Epithelial cell of prostate (primary cell): Measurements from ENCODE around the gene EML1.

ENCODE experiments used
- DNase-seq: peaks from one replicate; pipeline ENCODE4 v3.0.0-alpha.2; 2011; ENCODE audit warnings: low read depth, low spot score
- H3K27ac ChIP-seq: fragments of 450-650 bp; 2 replicates; pipeline ENCODE4 v1.5.1; 2017; ENCODE audit warnings: mild to moderate bottlenecking

EML1 gene

DNA sequence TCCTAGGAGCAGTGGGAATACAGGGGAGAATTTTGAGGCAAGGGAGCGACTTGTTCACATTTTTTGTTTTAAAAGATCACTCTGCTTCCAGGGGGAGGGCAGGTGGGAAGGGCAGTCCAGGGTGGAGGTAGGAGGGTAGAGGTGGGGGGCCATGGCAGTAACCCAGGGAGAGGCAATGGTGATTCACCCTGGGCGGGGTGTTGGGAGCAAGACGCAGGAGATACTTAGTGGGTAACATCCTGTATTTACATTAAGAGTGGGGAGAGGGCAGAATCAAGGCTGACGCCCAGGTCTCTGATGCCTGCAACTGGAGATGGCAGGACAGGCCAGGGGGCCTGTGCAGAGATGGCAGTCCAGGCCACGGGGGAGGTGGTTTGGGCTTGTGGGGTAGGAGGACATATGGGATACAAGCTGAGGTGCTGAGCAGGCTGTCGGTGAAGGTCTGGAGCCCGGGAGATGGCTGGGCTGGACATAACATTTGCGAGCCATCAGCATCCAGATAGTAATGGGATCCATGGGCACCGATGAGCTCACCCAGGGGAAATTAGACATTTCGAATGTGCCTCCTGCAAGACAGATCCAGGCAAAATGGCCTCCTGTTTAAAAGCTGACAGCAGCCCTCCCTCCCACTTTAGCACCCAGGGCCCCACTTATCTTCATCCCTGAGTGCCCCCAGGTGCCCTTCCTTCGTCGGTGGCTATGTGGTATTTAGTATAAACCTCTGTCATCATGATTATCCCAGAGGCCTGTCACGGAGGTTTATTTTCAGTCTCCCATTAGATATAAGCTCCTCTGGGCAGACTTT is 9.3 kb downstream of the EML1 start:
- no peak overlapping the region for H3K27ac ChIP-seq
- no peak for DNase-seq

DNA sequence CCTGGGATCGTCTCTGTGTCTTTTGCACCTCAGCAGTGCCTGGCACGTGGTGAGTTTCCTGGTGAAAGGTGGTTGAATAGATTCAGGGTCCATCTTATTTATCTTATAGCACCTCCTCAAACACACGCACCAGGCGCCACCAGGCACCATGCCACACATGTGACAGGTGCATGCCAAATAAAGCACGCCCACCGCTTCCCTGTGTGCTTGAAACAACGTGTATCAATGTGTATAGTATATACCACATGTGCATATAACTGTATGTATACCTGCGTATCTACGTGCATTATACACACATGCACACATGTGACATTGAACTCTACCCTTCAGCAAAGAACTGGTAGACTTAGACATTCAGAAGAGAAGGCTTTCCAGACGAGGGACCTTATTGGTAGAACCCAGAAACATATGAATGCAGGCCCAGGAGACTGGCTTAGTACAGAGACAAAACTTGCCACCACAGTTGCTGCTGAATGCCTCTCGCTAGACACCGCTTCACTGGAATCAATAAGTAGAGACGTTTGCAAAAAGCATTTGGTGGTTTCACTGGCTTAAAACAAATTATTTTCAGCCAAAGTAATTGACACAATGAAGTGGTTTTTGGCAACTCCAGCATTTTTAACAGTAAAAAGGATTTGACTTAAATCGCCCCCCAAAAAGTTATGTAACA is 10.0 kb downstream of the EML1 start:
- no peak overlapping the region for H3K27ac ChIP-seq
- DNase-seq, result no peak

DNA sequence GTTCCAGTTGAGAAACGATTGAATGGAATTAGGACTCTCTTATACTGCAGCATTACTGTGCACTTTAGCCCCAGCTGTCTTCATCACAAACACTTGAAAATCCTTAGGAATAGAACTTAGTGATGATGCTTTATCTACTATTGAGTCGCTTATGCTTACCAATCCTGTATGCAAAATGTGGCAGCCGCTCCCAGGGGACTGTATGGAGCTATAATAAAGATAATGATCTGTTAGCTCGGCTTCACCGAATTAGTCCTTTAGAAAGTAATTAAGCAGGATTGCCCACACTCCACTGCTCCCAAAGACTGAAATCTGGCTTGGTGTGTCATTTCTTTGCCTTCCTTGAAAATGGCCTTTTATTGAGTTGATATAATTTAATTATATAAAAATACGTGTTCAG is 10.6 kb downstream of the EML1 start:
- DNase-seq, result no peak
- H3K27ac ChIP-seq, result no peak overlapping the region

DNA sequence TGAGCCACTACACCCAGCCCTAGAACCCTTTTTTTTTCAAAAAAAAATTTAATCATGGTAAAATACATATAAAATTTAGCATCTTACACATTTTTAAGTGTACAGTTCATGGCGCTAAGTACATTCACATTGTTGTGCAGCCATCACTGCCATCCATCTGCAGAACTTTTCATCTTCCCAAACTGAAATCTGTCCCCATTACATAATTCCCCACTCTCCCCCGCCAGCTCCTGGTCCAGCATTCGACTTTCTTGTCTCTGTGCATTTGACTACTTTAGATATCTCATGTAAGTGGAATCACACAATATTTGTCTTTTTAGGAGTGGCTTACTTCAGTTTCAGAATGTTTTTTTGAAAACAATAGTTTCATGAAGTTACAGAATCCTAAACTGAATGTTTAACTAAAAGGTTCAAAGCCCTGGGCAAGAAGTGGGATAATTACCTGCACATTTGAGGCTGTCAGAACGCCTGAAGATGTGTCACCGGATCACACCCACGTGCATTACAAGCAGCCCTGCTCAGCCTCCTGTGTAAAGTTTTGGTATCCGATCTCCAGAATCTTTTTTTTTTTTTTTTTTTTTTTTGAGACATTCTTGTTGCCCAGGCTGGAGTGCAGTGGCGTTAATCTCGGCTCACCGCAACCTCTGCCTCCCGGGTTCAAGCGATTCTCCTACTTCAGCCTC is 12.7 kb downstream of the EML1 start:
- no peak for DNase-seq

DNA sequence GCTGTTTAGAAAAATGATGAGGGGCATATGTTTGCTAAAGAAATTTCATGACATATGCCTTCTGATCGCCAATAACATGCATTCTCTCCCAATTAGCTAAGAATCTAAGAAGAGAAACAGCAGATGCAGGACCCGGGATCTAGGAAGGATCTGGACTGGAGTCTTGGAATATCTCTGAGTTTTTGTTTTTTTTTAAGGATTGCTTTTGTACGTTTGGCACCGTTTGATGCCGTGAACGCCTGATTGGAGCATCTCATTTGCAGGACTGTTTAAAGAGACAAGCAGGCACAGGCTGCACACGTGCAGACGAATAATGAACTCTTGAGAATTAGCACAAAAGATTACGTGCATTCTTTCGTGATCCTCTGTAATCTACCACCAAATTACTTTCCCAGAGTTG is 13.6 kb downstream of the EML1 start:
- no peak for DNase-seq
- H3K27ac ChIP-seq, result no peak overlapping the region

More for the DNA sequence above, 12.7 kb downstream of the EML1 start:
- no peak overlapping the region for H3K27ac ChIP-seq

DNA sequence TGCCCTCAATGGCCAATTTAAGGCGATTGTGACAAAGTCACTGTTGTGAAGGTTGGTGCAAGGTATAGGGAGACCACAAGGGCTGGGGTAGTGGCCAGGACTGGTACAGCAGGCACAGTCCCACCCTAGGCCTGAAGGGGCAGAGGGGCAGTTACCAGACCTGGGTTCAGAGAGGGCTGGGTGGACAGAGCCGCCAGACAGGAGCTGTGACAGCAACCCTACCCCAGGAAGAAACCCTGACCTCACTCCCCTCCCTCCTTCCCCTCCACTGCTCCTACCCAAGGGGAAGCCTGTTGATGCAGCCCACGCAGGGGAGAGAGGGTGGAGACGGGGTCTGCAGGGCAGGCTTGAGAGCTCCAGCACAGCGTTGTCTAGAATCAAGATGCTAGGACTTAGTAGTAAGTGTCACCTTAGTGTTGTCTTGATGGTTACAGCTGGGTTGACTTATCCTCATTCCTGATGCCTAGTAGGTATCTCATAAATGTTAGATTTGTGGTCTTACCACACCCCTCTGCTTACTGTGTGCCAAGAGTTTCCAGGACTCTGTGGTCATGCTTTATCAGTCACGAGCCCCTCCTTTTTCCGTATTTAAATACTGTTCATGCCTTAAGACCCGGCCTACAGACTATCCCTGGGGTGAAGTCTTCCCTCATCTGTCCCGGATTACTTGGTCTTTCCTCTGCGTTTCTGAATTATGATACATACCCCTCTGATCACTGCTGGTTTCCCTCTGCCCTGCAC is 14.4 kb downstream of the EML1 start:
- no peak for DNase-seq
- H3K27ac ChIP-seq, result no peak overlapping the region

DNA sequence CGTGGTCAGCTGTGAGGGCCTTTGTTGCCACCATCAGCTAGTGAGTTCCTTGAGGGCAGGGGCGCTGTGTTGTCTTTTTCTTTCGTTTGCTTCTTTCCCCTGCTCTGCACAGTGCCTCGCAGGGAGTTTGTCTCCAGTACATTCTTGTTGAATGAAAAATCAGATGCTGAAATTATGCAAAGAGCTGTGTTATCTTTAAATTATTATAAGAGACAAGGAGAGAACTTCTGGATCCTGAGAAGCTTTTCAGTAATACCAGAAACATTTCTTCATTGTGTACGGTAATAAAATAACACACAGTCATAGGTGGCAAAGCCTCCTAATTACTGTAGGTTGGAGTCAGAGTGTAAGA is 14.9 kb downstream of the EML1 start:
- H3K27ac ChIP-seq, result no peak overlapping the region
- DNase-seq, result no peak

DNA sequence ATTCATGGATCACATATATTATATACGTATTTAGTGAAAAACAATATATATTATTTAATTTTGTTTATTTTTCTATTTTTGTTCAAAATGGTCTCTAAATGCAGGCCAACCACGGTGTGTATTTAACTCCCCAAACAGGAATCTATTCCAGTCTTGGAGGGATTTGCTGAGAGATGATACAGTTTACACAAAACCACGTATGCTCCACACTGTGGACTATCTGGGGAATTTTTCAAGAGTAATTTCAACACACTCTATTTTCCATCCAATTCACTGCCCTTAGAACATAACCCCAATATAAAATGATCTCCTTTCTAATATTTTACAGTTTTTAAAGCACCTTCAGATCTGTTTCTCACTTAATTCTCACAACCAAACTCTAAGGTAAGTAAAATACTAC is 15.3 kb downstream of the EML1 start:
- no peak for DNase-seq
- H3K27ac ChIP-seq, result no peak overlapping the region

DNA sequence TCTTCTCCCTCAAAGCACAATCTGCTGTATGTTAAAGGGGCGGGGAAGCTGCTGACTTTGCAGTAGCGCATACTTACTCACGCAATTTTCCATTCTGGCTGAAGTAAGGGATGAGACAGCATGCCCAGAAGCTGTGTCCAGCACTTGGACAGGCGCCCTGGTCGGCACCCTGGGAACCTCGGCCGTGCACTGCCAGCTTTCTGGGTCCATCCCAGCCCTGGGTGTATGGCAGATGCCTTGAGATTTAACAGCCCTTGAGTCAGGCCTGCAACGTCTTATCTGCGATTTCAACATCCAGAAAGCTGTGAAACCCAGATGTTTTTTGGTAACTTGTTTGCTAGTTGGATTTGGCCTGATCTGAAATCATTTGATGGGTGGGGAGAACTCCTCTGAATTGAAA is 16.1 kb downstream of the EML1 start:
- no peak overlapping the region for H3K27ac ChIP-seq

DNA sequence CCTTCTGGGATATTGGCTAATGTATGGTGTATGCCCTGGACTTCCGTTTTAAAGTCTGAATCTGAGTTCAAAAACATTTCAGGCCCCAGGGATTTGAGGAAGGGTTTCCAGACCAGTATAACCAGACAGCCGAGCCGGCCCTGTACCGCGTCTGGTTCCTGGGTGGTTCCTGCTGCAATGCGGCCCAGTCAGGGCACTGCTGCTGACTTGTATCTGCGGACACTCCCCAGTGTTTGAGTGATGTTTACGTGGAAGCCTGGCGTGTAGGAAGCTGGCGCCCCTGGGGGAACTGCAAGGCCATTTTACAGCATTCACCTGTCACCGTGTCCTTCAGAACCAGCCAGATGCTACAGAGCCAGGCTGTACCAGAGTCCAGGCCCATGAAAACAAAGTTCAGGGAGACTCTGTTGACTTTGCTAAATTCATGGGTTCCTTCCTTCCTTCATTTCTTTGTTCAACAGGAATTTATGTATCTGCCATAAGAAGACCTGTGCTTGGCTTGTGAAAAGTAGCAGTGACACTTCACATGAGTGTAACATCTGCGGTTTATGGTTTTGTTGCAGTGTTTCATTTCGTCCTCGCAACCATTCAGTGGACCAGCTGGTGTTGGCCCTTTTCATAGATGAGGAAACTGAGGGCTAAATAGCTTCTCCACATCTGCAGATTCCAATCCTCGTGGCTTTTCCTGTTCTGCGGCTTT is 16.8 kb downstream of the EML1 start:
- H3K27ac ChIP-seq, result no peak overlapping the region
- DNase-seq, result no peak

More for the DNA sequence above, 16.1 kb downstream of the EML1 start:
- no peak for DNase-seq

DNA sequence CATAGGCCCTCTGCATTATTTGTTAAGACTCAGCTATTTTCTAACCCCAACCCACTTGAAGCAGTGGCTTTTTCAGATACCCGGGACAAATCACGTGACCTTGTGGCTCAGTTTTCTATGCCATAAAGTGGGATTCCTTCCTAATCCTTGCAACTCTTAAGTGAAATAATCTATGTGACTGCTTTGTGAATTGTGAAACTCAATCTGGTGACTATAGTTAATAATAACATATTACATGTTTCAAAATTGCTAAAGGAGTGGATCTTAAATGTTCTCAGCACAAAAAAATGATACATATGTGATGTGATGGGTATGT is 17.3 kb downstream of the EML1 start:
- H3K27ac ChIP-seq, result no peak overlapping the region
- no peak for DNase-seq

DNA sequence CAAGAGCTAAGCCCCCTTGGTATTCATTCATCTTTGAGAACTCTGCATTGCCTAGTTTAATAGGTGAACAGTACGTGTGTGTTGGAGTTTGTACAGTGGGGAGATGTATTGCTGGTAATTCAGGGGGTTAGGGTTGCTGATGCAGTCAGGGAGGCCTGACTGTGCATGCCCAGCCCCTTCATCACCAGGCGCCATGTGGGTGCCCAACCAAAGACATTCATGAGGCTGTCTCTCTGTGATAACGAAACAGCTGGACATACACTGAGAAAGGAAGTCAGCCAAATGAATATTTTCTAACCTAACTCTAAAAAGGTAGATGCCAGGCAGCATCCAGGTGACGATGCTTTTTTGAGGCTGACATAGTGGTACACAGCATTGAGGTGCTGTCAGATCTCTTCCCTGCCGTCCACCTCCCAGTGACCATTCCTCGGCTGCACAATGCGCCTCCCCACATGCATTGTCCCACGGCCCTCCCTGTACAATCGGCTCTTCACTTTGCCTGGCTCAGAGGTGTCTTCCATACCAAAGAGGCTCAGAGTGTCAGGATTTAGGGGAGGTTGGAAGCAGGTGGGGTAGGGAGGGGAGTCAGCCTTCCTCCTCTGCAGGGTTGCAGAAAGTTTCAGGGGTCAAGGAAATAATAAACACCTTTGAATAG is 19.0 kb downstream of the EML1 start:
- no peak for DNase-seq
- H3K27ac ChIP-seq, result no peak overlapping the region

DNA sequence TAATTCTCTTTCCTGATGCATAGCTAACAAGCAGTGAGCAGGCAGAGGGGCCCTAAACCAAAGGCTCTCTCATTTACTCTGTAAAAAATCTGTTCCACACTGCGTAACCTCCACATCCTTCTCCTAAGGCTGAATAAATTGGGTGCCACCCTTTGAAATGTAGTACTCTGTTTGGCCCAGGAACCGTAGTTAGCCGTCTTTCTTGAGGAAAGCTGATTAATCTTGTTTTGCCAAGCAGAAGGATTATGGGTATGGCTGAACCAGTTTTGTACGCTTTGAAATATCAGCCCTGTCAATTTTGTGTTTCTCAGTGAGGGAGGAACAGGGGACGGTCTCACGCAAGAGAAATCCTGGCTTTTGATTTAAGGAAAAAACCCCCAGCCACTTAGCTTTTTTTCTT is 19.7 kb downstream of the EML1 start:
- no peak for DNase-seq
- H3K27ac ChIP-seq, result no peak overlapping the region

DNA sequence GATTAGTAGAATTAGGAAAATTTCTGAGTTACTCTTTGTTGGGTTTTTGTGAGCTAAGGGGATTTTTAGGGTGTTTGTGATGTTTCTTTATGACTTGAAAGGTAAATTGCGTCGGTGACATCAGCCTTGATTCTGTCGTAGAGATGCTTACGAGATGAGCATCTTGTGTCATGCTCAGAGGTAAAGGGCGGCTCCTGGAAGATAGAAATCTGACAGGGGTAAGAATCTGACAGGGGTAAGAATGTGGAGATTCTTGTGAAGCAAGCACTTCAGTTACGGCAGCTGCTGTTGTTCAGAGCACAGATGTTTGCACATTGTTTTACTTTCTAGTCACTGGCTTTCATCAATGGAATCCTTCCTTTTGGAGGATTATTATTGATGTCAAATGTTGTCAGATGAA is 22.5 kb downstream of the EML1 start:
- no peak overlapping the region for H3K27ac ChIP-seq

DNA sequence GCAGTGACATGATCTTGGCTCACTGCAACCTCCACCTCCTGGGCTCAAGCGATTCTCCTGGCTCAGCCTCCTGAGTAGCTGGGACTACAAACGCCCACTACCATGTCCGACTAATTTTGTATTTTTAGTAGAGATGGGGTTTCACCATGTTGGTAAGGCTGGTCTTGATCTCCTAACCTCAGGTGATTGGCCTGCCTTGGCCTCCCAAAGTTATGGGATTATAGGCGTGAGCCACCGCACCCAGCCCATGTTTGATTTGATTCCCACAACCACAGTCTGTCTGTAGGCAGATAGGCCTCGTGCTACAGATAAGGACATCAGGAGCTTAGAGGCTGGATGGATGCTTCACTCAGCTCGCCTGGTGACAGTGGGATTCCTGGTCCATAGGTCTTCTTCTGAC is 23.0 kb downstream of the EML1 start:
- no peak for DNase-seq
- no peak overlapping the region for H3K27ac ChIP-seq

More for the DNA sequence above, 22.5 kb downstream of the EML1 start:
- no peak for DNase-seq

DNA sequence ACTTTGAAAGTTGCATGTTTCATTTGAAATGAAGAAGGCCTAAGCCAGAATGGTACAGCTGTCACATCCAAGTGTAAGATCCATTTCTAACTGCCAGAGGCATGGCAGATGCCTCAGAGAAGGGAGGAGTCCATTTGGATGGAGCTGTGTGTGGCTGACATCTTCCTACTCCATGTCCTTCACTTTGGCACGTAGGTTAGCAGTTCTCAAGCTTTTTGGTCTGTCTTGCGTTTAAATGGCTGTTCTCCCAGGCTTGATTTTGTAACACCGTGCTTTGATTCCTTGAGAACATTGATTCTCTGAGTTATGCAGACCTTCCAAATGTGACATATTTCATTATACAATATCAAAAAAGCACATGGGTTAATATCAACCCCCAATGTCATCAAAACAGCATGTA is 23.4 kb downstream of the EML1 start:
- DNase-seq, result no peak
- H3K27ac ChIP-seq, result no peak overlapping the region

DNA sequence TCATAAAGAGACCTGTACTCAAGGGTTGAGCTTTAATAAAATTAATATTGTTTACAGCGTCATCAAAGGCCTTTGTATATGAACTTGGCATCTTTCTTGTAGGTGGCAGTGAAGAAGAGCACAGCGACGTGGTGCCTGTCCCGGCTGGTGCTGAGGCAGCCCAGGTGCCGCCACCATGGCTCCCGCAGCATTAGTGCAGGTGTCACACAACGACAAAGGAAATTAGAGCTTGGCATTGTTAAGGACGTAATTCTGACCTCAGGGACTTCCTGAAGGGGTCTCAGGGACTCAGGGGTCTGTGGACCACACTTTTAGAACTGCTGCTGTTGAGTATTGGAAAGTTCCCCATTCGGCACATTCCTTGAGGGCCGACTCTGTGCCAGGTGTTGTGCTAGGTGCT is 24.1 kb downstream of the EML1 start:
- DNase-seq, result no peak
- no peak overlapping the region for H3K27ac ChIP-seq

DNA sequence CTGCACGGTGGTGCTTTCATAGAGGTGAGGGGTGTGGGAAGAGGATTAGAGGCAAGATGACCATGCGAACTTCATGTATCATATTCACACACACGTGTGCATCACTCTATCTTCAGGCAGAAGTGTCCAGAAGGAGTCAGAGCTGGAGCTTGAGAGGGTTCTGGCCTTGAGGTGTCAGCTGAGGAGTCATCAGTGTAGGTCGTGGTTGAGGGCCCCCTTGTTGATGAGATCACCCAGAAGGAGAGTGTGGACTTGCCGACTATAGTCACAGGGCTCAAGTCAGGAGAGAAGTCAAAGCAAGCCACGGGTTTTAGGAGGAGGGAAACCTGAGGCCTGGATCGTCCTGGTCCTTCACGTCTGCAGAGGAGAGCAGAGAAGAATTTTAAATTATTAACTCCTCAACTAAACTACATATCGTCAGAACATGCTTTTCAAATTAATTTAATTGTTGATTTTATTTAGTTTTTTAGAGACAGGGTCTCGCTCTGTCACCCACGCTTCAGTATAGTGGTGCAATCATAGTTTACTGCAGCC is 25.4 kb downstream of the EML1 start:
- no peak for DNase-seq

DNA sequence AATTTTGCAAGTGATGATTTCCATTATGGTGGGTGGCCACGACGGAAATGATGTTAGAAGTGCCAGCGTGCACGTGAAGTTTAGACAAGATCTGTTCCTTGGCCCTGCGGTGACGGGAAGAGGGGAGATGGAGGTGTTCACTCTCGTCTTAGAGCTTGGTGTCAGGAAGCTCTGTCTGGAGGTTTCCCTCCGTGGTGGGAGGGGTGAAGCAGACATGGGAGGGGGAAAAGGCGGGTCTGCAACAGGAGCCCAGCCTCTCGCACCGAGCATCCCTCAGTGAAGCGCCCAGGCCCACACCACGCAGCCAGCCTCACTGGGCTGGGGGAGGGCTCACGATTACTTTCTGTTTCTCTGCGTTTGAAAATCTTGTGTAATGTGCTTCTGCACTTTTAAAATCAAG is 26.3 kb downstream of the EML1 start:
- DNase-seq, result no peak
- H3K27ac ChIP-seq, result no peak overlapping the region

More for the DNA sequence above, 25.4 kb downstream of the EML1 start:
- no peak overlapping the region for H3K27ac ChIP-seq
